Fibroblast of mammary gland (primary cell): Measurements from ENCODE around the gene ASTN2.

ENCODE experiments used
- DNase-seq: peaks from one replicate; pipeline ENCODE4 v3.0.0-alpha.2; 2010; ENCODE audit warnings: low read depth
- H3K4me3 ChIP-seq: 2 replicates; pipeline ENCODE4 v1.5.1; 2011; ENCODE audit warnings: low read depth, mild to moderate bottlenecking, low read length, moderate library complexity; ENCODE audit not compliant: control insufficient read depth
- CTCF ChIP-seq: conservative IDR thresholded peaks from 2 replicates; pipeline ENCODE4 v1.5.1; 2011; ENCODE audit warnings: low read depth, low read length, inconsistent platforms; ENCODE audit not compliant: control insufficient read depth, insufficient read depth

The ASTN2 gene

GRCh38 chr9:117418111-117418510 is 3.3 kb upstream of the ASTN2 start:
- no peak overlapping the region for H3K4me3 ChIP-seq
- no peak for DNase-seq
- TF ChIP-seq CTCF: no peak

- no peak for TF ChIP-seq CTCF
- H3K4me3 ChIP-seq: no peak overlapping the region
- DNase-seq: no peak
These were observed 2.0 kb upstream of the ASTN2 start for GRCh38 chr9:117416856-117417255.

GRCh38 chr9:117415358-117415914 is 579 bp upstream of the ASTN2 start:
- no peak overlapping the region for H3K4me3 ChIP-seq
- TF ChIP-seq CTCF: no peak

GRCh38 chr9:117414220-117414905 is 494 bp downstream of the ASTN2 start:
- no peak overlapping the region for H3K4me3 ChIP-seq
- DNase-seq: peak; percentile 1
- no peak for TF ChIP-seq CTCF

More at GRCh38 chr9:117415358-117415914, 579 bp upstream of the ASTN2 start:
- no peak for DNase-seq

GRCh38 chr9:117413346-117414219 is 1.3 kb downstream of the ASTN2 start:
- DNase-seq: peak; percentile 1
- no peak for TF ChIP-seq CTCF
- no peak overlapping the region for H3K4me3 ChIP-seq

- DNase-seq: no peak
- TF ChIP-seq CTCF: no peak
- H3K4me3 ChIP-seq: no peak overlapping the region
These were observed 2.0 kb downstream of the ASTN2 start for GRCh38 chr9:117412841-117413240.
